GM04504 (cell line): ENCODE measurements around the gene PBX4.

Experiments
- DNase-seq: peaks from one replicate; pipeline ENCODE4 v3.0.0-alpha.2; 2012; ENCODE audit warnings: low read depth

PBX4 gene

GRCh38 chr19:19554074-19555023, 64.1 kb downstream of the PBX4 start:
- no peak for DNase-seq

GRCh38 chr19:19553670-19554069, 64.8 kb downstream of the PBX4 start:
- no peak for DNase-seq

- DNase-seq = no peak
Observed at GRCh38 chr19:19552798-19553197, 65.7 kb downstream of the PBX4 start.

- DNase-seq = no peak
Observed at GRCh38 chr19:19551853-19552192, 66.7 kb downstream of the PBX4 start.

- DNase-seq = no peak
Observed at GRCh38 chr19:19550972-19551852, 67.3 kb downstream of the PBX4 start.

- no peak for DNase-seq
Observed at GRCh38 chr19:19550485-19550929, 68.0 kb downstream of the PBX4 start.

GRCh38 chr19:19549804-19550464, 68.6 kb downstream of the PBX4 start:
- DNase-seq = no peak

- DNase-seq = no peak
Observed at GRCh38 chr19:19548915-19549759, 69.3 kb downstream of the PBX4 start.

GRCh38 chr19:19547674-19548336, 70.7 kb downstream of the PBX4 start:
- DNase-seq = no peak

GRCh38 chr19:19546751-19547162, 71.7 kb downstream of the PBX4 start:
- no peak for DNase-seq

- no peak for DNase-seq
Observed at GRCh38 chr19:19545707-19546106, 72.8 kb downstream of the PBX4 start.

- no peak for DNase-seq
Observed at GRCh38 chr19:19544954-19545591, 73.4 kb downstream of the PBX4 start.

GRCh38 chr19:19544257-19544953, 74.1 kb downstream of the PBX4 start:
- DNase-seq = no peak

GRCh38 chr19:19543640-19544039, 74.8 kb downstream of the PBX4 start:
- DNase-seq = no peak

GRCh38 chr19:19543101-19543500, 75.4 kb downstream of the PBX4 start:
- DNase-seq = no peak

GRCh38 chr19:19542507-19542906, 76.0 kb downstream of the PBX4 start:
- no peak for DNase-seq

GRCh38 chr19:19541616-19542015, 76.9 kb downstream of the PBX4 start:
- no peak for DNase-seq

- DNase-seq = no peak
Observed at GRCh38 chr19:19540715-19541515, 77.6 kb downstream of the PBX4 start.
